Measurements from ENCODE around the gene KCNH6.

Gene KCNH6

DNA sequence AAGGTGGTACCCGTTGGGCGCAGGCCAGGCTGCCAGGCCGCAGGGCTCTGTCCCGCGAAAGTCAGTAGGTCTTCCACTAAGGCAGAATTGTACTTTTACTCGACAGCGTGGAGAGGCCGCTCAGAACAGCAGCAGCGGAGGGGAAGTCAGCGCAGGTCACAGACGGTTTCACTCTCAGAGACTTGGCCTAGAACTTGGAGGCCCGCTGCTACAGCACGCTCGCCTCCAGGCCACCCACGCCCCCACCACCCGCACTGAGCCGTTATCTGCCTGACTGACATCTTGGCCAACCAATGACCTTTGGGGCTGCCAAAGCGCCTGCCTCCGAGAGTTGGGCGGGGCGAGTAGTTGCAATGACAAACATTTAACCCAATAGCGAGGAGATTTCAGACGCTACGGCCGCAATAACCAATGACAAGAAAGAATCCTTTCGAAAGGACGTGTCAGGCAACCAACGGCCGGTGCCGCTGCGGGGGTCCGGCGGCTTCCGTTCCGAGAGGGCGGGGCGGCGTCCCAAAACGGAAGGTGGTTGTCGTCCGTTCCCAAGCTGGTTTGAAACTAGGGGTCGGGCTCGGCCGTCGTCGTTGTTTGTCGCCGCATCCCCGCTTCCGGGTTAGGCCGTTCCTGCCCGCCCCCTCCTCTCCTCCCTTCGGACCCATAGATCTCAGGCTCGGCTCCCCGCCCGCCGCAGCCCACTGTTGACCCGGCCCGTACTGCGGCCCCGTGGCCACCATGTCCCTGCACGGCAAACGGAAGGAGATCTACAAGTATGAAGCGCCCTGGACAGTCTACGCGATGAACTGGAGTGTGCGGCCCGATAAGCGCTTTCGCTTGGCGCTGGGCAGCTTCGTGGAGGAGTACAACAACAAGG is 27.0 kb downstream of the KCNH6 start, which contains the start of gene DCAF7:
Gene DCAF7, plus strand, starts transcription at position 532 of the 871 bp plus-strand sequence. Its CDS starts 201 bp downstream, at position 733.
- DNase-seq (ENCODE audit: low read depth in 2 of 3, low spot score in 2 of 3), result peak; percentile 97 to 99 (median 98)

DNA sequence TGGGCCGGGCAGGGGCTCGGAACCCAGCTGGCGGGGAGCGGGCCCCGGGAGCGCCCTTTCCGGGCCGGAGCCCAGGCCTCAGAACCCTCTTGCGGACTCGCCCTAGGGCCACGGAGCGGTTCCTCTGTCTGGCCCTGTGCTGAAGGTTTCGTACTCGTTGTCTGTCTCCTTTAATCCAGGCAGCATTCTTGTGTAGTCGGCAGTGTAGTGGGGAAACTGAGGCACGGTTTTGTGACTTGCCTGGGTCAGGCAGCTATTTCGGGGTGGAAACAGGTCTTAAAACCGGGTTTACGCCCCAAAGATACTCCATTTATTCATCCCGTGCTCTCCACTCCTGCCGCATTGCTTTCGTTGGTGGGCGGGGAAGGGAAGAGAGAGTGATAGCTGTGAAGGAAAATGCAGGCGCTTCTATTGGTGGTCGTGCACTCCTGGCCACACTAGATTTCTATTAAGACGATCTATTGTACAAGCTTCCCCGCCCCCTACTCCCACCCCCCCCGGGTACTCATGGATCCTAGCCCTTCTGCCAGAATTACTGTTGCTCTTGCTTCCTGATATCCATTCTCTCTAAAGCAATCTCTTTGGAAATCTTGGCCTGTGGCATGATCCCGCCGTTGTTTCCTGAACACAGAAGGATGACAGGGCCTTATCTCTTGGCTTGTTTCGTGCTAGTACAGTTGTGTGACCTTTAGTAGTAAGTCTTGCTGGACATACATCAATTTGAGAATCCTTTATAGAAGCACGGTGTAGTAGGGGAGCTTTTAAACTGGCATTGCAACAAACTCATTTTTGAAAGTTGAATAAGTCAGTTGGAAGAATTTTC is 27.9 kb downstream of the KCNH6 start:
- DNase-seq (ENCODE audit: low read depth in 2 of 3, low spot score in 2 of 3), result no peak

GRCh38 chr17:63552211-63552610 is 29.1 kb downstream of the KCNH6 start:
- DNase-seq (ENCODE audit: low read depth in 2 of 3, low spot score in 2 of 3), result no peak

- DNase-seq (ENCODE audit: low read depth in 2 of 3, low spot score in 2 of 3), result no peak
These were observed 32.5 kb downstream of the KCNH6 start for GRCh38 chr17:63555500-63556156.

DNA sequence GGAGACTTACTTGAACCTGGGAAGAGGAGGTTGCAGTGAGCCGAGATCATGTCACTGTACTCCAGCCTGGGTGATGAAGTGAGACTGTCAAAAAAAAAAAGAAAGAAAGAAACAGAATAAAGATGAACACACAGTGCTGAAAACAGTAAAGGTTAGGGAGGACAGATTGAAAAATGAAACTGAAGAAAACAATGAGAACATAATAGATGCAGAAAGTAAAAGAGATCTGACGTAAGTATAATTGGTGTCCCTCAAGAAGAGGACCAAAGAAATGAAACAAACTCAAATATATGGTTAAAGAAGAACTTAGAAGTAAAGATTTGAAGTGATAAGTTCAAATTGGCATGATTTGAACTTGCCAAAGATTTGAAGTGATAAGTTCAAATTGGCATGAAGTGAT is 34.3 kb downstream of the KCNH6 start:
- DNase-seq (ENCODE audit: low read depth in 2 of 3, low spot score in 2 of 3), result no peak

- no peak for DNase-seq (ENCODE audit: low read depth in 2 of 3, low spot score in 2 of 3)
These were observed 35.3 kb downstream of the KCNH6 start for GRCh38 chr17:63558441-63558840.

GRCh38 chr17:63561819-63562218 is 38.7 kb downstream of the KCNH6 start:
- DNase-seq (ENCODE audit: low read depth in 2 of 3, low spot score in 2 of 3), result no peak

- DNase-seq (ENCODE audit: low read depth in 2 of 3, low spot score in 2 of 3), result no peak
These were observed 40.2 kb downstream of the KCNH6 start for GRCh38 chr17:63563339-63563738.

DNA sequence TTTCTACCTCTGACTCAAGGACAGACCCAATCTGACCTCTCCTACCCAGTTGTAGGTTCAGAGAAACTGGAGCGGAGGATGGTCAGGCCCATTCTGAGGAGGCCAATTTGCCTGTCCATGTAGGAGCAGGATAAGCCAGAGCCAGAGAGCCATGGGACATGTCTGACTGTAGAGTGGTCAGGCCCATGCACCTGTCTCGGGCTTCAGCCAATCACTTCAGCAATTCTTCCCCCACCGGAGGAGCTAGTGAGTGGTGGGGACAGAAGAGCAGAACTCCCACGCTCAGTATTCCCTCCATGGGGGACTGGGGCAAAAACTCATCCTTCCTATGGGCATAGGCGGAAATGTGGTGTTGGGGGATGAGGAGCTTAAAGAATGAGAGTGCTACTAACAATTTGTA is 41.4 kb downstream of the KCNH6 start:
- DNase-seq (ENCODE audit: low read depth in 2 of 3, low spot score in 2 of 3), result no peak

- DNase-seq (ENCODE audit: low read depth in 2 of 3, low spot score in 2 of 3), result no peak
These were observed 44.1 kb downstream of the KCNH6 start for GRCh38 chr17:63567229-63567628.

DNA sequence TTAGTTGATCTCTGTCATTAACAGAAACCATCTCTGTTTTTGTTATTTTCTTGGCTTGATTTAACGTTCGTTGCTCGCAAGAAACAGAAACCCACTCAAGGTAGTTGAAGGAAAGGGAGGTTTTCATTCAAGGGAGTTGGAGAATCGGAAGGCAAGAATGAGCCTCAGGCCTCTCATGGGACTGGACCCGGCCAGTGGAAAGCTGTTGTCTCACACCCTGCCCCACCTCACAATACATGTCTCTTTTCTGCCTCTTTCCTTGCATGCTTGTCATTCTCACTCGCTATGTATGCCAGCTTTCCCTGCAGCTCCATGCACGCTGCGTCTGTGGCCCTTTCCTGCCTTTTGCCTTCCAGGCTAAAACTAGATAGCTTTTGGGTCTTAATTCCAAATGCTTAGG is 45.4 kb downstream of the KCNH6 start:
- DNase-seq (ENCODE audit: low read depth in 2 of 3, low spot score in 2 of 3), result no peak

- DNase-seq (ENCODE audit: low read depth in 2 of 3, low spot score in 2 of 3), result no peak
These were observed 48.6 kb downstream of the KCNH6 start for GRCh38 chr17:63571632-63572310.

GRCh38 chr17:63573634-63574033 is 50.5 kb downstream of the KCNH6 start:
- DNase-seq (ENCODE audit: low read depth in 2 of 3, low spot score in 2 of 3), result no peak

- no peak for DNase-seq (ENCODE audit: low read depth in 2 of 3, low spot score in 2 of 3)
These were observed 55.0 kb downstream of the KCNH6 start for GRCh38 chr17:63578027-63578768.

GRCh38 chr17:63578769-63579111 is 55.6 kb downstream of the KCNH6 start:
- no peak for DNase-seq (ENCODE audit: low read depth in 2 of 3, low spot score in 2 of 3)

DNA sequence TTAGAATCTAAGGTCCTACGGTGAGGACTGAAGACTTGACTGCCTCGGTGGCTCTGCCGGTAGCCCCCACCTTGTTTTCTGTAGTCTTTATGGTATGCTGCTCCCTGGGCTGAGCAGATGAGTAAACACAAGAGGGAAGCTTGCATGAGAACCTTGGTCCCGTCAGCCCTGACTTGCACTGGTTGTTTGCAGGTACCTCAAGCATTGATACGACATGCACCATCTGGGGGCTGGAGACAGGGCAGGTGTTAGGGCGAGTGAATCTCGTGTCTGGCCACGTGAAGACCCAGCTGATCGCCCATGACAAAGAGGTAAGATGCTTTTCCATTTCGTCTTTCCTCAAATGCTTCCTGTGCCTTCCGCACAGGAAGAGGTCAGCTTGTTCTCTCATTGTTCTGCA is 56.5 kb downstream of the KCNH6 start:
- DNase-seq (ENCODE audit: low read depth in 2 of 3, low spot score in 2 of 3), result no peak

DNA sequence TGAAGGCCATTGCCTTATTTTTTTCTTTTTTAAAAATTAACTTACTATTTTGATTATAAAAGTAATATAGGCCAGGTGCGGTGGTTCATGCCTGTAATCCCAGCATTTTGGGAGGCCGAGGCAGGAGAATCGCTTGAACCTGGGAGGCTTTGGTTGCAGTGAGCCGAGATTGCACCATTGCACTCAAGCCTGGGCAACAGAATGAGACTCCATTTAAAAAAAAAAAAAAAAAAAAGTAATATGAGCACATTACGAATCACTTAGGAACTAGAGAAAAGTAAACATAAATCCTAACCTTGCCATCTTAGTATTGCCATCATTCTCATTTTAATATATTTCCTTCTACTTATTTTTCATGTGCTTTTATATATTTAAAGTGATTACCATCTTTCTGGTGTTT is 64.6 kb downstream of the KCNH6 start:
- no peak for DNase-seq (ENCODE audit: low read depth in 2 of 3, low spot score in 2 of 3)

GRCh38 chr17:63588797-63589196 is 65.6 kb downstream of the KCNH6 start:
- no peak for DNase-seq (ENCODE audit: low read depth in 2 of 3, low spot score in 2 of 3)

- DNase-seq (ENCODE audit: low read depth in 2 of 3, low spot score in 2 of 3), result no peak
These were observed 66.5 kb downstream of the KCNH6 start for GRCh38 chr17:63589646-63590045.

DNA sequence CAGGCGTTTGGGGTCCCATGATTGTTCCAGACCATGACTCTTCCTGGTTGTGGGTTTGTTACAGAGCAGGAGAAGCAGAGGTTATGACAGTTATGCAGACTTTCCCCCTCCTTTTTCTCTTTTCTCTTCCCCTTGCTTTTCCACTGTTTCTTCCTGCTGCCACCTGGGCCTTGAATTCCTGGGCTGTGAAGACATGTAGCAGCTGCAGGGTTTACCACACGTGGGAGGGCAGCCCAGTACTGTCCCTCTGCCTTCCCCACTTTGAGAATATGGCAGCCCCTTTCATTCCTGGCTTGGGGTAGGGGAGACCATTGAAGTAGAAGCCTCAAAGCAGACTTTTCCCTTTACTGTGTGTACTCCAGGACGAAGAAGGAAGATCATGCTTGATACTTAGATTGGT is 69.6 kb downstream of the KCNH6 start:
- no peak for DNase-seq (ENCODE audit: low read depth in 2 of 3, low spot score in 2 of 3)

All from activated CD8-positive, alpha-beta memory T cell treated with anti-CD3 and anti-CD28 coated beads for 48 hours (primary cell).